ENCODE data around the gene CDK6.

Gene CDK6

GRCh38 chr7:92678291-92678920, 158.0 kb downstream of the CDK6 start:
- Histone ChIP-seq H3K36me3 (ENCODE audit: control insufficient read depth, insufficient read depth, low read length) (no peaks in the 10 kb centered on the region), H3K9me3 (ENCODE audit: control insufficient read depth, insufficient read depth, low read depth, low read length) (no peaks in the 10 kb centered on the region), H3K4me1 (ENCODE audit: control insufficient read depth, insufficient read depth, low read length) (peaks cover 9% of the 10 kb centered on the region), H3K4me3 (ENCODE audit: low read depth, low read length) (no peak overlapping the region), H3K27me3 (ENCODE audit: control insufficient read depth, insufficient read depth, low read length) (no peaks in the 10 kb centered on the region), H3K27ac (ENCODE audit: low read depth, low read length) (no peak overlapping the region), H3K9ac (ENCODE audit: low read length) (no peak overlapping the region)

DNA sequence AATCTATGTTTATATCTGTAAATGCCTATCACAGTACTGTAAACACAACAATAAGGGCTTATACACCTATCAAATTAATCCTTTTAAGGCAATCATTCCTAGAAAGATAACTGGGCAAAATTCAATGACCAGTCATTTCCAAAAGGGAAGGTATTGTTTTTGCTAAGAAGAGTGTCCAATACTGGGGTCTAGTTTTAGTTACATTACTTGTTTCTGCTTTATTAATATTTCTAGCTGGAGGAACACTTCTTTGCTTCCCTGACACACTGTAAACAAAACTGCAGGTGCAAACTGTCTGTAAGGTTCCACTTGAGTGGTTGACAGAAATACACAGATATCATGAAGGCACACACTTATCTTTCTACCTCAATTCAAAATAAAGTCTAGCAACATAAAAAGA, 162.0 kb downstream of the CDK6 start:
- H3K9ac ChIP-seq (ENCODE audit: low read length): no peak overlapping the region
- H3K4me3 ChIP-seq (ENCODE audit: low read depth, low read length): no peak overlapping the region
- H3K9me3 ChIP-seq (ENCODE audit: control insufficient read depth, insufficient read depth, low read depth, low read length): no peaks in the 10 kb centered on the region
- H3K27ac ChIP-seq (ENCODE audit: low read depth, low read length): no peak overlapping the region
- H3K36me3 ChIP-seq (ENCODE audit: control insufficient read depth, insufficient read depth, low read length): peaks cover 7% of the 10 kb centered on the region; the same call in 1 of the 2 replicates
- H3K27me3 ChIP-seq (ENCODE audit: control insufficient read depth, insufficient read depth, low read length): no peaks in the 10 kb centered on the region
- no peaks in the 10 kb centered on the region for H3K4me1 ChIP-seq (ENCODE audit: control insufficient read depth, insufficient read depth, low read length)

- H3K9me3 ChIP-seq (ENCODE audit: control insufficient read depth, insufficient read depth, low read depth, low read length): no peaks in the 10 kb centered on the region
- no peak overlapping the region for H3K4me3 ChIP-seq (ENCODE audit: low read depth, low read length)
- H3K9ac ChIP-seq (ENCODE audit: low read length): no peak overlapping the region
- peaks cover 7% of the 10 kb centered on the region; the same call in 1 of the 2 replicates for H3K36me3 ChIP-seq (ENCODE audit: control insufficient read depth, insufficient read depth, low read length)
- no peaks in the 10 kb centered on the region for H3K4me1 ChIP-seq (ENCODE audit: control insufficient read depth, insufficient read depth, low read length)
- H3K27me3 ChIP-seq (ENCODE audit: control insufficient read depth, insufficient read depth, low read length): no peaks in the 10 kb centered on the region
- no peak overlapping the region for H3K27ac ChIP-seq (ENCODE audit: low read depth, low read length)
These were observed 164.7 kb downstream of the CDK6 start for GRCh38 chr7:92671505-92672169.

- no peak overlapping the region for H3K9ac ChIP-seq (ENCODE audit: low read length)
- no peaks in the 10 kb centered on the region for H3K4me1 ChIP-seq (ENCODE audit: control insufficient read depth, insufficient read depth, low read length)
- H3K27ac ChIP-seq (ENCODE audit: low read depth, low read length): no peak overlapping the region
- no peak overlapping the region for H3K4me3 ChIP-seq (ENCODE audit: low read depth, low read length)
- H3K27me3 ChIP-seq (ENCODE audit: control insufficient read depth, insufficient read depth, low read length): no peaks in the 10 kb centered on the region
- peaks cover 7% of the 10 kb centered on the region; the same call in 1 of the 2 replicates for H3K36me3 ChIP-seq (ENCODE audit: control insufficient read depth, insufficient read depth, low read length)
- no peaks in the 10 kb centered on the region for H3K9me3 ChIP-seq (ENCODE audit: control insufficient read depth, insufficient read depth, low read depth, low read length)
These were observed 166.0 kb downstream of the CDK6 start for GRCh38 chr7:92670204-92670851.

DNA sequence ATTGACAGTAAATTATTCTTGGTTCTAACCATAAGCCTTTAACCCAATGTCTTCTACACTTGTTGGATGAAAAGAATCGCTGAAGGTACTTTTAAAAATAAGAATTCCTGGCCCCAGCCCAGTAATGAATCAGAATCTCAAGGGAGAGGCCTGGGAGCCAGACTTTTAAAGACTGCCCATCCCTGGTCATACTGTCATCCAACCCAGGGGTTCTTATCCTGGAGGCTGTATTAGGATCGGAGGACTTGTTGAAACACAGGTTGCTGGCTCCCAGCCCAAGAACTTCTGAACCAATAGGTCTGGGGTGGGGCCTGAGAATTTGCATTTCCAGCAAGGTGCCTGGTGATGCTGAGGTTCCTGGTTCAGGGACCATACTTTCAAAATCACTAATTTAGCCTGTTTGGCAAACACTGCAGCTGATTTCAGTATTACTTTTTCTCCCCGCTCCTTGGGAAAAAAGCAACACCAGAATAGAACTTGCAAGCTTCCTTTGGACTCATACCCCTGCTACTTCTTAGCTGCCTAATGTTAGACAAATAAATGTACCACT, 166.7 kb downstream of the CDK6 start:
- peaks cover 7% of the 10 kb centered on the region; the same call in 1 of the 2 replicates for H3K36me3 ChIP-seq (ENCODE audit: control insufficient read depth, insufficient read depth, low read length)
- no peak overlapping the region for H3K4me3 ChIP-seq (ENCODE audit: low read depth, low read length)
- H3K27me3 ChIP-seq (ENCODE audit: control insufficient read depth, insufficient read depth, low read length): no peaks in the 10 kb centered on the region
- H3K4me1 ChIP-seq (ENCODE audit: control insufficient read depth, insufficient read depth, low read length): no peaks in the 10 kb centered on the region
- H3K27ac ChIP-seq (ENCODE audit: low read depth, low read length): no peak overlapping the region
- H3K9ac ChIP-seq (ENCODE audit: low read length): no peak overlapping the region
- H3K9me3 ChIP-seq (ENCODE audit: control insufficient read depth, insufficient read depth, low read depth, low read length): no peaks in the 10 kb centered on the region

DNA sequence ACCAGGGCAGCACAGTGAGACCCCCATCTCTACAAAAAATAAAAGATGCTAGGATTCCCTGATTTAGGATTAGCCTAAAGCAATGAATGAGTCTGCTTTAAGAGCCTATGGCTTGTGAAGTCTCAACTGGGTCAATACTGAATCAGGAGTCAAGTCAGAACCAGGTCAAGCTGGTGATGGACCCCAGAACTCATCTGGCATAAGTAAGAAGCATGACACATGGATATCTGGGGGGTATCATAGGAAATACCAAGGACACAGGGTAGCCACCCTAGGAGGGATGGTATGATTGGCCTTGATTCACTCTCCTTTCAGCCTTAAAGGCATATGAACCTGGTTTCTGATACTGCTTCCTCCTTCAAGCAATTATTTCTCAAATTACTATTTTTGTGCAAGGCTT, 167.8 kb downstream of the CDK6 start:
- H3K27me3 ChIP-seq (ENCODE audit: control insufficient read depth, insufficient read depth, low read length): no peaks in the 10 kb centered on the region
- H3K9me3 ChIP-seq (ENCODE audit: control insufficient read depth, insufficient read depth, low read depth, low read length): no peaks in the 10 kb centered on the region
- no peak overlapping the region for H3K9ac ChIP-seq (ENCODE audit: low read length)
- H3K4me1 ChIP-seq (ENCODE audit: control insufficient read depth, insufficient read depth, low read length): no peaks in the 10 kb centered on the region
- H3K27ac ChIP-seq (ENCODE audit: low read depth, low read length): no peak overlapping the region
- H3K36me3 ChIP-seq (ENCODE audit: control insufficient read depth, insufficient read depth, low read length): peaks cover 7% of the 10 kb centered on the region; the same call in 1 of the 2 replicates
- H3K4me3 ChIP-seq (ENCODE audit: low read depth, low read length): no peak overlapping the region

- Histone ChIP-seq H3K27ac (ENCODE audit: low read depth, low read length) (no peak overlapping the region), H3K36me3 (ENCODE audit: control insufficient read depth, insufficient read depth, low read length) (peaks cover 7% of the 10 kb centered on the region; the same call in 1 of the 2 replicates), H3K27me3 (ENCODE audit: control insufficient read depth, insufficient read depth, low read length) (no peaks in the 10 kb centered on the region), H3K4me3 (ENCODE audit: low read depth, low read length) (no peak overlapping the region), H3K9ac (ENCODE audit: low read length) (no peak overlapping the region), H3K9me3 (ENCODE audit: control insufficient read depth, insufficient read depth, low read depth, low read length) (no peaks in the 10 kb centered on the region), H3K4me1 (ENCODE audit: control insufficient read depth, insufficient read depth, low read length) (no peaks in the 10 kb centered on the region)
These were observed 168.4 kb downstream of the CDK6 start for GRCh38 chr7:92667816-92668535.

DNA sequence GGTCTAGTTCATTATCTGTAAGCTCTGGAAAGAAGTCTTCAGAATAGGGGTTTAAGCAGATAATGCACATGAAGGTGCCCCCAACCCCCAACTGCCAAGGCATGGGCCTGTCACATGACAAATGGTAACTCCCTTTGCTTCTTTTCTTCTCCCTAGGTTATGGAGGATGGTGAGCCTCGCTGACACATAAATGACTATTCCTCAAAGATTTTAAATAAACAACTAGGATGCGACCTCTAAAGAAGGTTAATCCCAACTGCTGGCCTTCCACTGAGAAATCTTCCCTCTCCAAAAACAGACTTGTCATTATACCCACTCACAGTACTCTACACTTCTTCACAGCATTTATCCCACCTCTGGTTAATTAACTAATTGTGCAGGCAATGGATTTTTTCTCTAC, 170.4 kb downstream of the CDK6 start:
- Histone ChIP-seq H3K4me1 (ENCODE audit: control insufficient read depth, insufficient read depth, low read length) (no peaks in the 10 kb centered on the region), H3K9me3 (ENCODE audit: control insufficient read depth, insufficient read depth, low read depth, low read length) (no peaks in the 10 kb centered on the region), H3K36me3 (ENCODE audit: control insufficient read depth, insufficient read depth, low read length) (peaks cover 3% of the 10 kb centered on the region; the same call in 1 of the 2 replicates), H3K4me3 (ENCODE audit: low read depth, low read length) (no peak overlapping the region), H3K27ac (ENCODE audit: low read depth, low read length) (no peak overlapping the region), H3K9ac (ENCODE audit: low read length) (no peak overlapping the region), H3K27me3 (ENCODE audit: control insufficient read depth, insufficient read depth, low read length) (no peaks in the 10 kb centered on the region)

- Histone ChIP-seq H3K9me3 (ENCODE audit: control insufficient read depth, insufficient read depth, low read depth, low read length) (no peaks in the 10 kb centered on the region), H3K4me3 (ENCODE audit: low read depth, low read length) (no peak overlapping the region), H3K9ac (ENCODE audit: low read length) (no peak overlapping the region), H3K4me1 (ENCODE audit: control insufficient read depth, insufficient read depth, low read length) (no peaks in the 10 kb centered on the region), H3K27me3 (ENCODE audit: control insufficient read depth, insufficient read depth, low read length) (no peaks in the 10 kb centered on the region), H3K36me3 (ENCODE audit: control insufficient read depth, insufficient read depth, low read length) (no peaks in the 10 kb centered on the region), H3K27ac (ENCODE audit: low read depth, low read length) (no peak overlapping the region)
These were observed 174.7 kb downstream of the CDK6 start for GRCh38 chr7:92661651-92662050.

DNA sequence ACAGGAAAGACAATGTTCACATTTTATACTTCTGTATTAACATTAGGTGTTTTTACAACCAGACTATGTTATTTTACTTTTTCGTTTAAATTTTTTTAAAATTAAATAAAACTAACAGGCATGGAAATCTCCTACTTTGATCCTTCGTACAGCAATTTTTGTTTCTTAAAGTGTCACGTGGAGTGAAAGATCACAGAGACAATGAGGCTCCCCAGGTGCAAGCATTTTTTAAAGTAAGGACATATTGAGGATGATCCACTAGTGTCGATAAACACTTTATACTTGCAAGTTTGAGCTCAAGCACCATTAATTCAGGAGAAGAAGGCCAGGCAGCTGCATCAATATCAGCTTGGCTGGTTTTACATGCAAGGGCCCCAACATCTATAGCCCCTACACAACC, 177.7 kb downstream of the CDK6 start:
- no peaks in the 10 kb centered on the region for H3K9me3 ChIP-seq (ENCODE audit: control insufficient read depth, insufficient read depth, low read depth, low read length)
- no peak overlapping the region for H3K9ac ChIP-seq (ENCODE audit: low read length)
- H3K4me1 ChIP-seq (ENCODE audit: control insufficient read depth, insufficient read depth, low read length): no peaks in the 10 kb centered on the region
- H3K27ac ChIP-seq (ENCODE audit: low read depth, low read length): no peak overlapping the region
- H3K27me3 ChIP-seq (ENCODE audit: control insufficient read depth, insufficient read depth, low read length): no peaks in the 10 kb centered on the region
- no peak overlapping the region for H3K4me3 ChIP-seq (ENCODE audit: low read depth, low read length)
- no peaks in the 10 kb centered on the region for H3K36me3 ChIP-seq (ENCODE audit: control insufficient read depth, insufficient read depth, low read length)

Measured in HUES6 (cell line).